GM21360 (cell line): ENCODE results near the gene PSMB9.
"Not testable (repeated sequence)": the region's sequence is repeated elsewhere in the genome, so short reads cannot be mapped to it uniquely, and the experiment has no call there.

ENCODE experiments used
- ATAC-seq: cut with Tn5 transposase; IDR thresholded peaks from one replicate; pipeline ENCODE4 v1.9.1; 2021; ENCODE audit warnings: mild to moderate bottlenecking, moderate library complexity; ENCODE audit not compliant: unreplicated experiment

PSMB9 gene

DNA sequence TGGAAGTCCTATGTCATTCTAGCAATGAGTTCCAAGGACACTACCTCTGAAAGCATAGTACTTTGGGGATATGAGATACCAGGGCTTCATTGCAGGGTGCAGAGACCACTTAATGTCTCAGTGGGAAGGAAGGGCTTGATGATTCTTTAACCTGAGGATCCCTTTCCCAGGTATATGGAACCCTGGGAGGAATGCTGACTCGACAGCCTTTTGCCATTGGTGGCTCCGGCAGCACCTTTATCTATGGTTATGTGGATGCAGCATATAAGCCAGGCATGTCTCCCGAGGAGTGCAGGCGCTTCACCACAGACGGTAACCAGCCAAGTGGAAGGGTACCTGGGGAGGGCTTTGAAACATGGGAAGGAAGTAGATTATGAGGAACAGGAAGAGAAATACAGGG is 4.2 kb downstream of the PSMB9 start:
- no peak for ATAC-seq

DNA sequence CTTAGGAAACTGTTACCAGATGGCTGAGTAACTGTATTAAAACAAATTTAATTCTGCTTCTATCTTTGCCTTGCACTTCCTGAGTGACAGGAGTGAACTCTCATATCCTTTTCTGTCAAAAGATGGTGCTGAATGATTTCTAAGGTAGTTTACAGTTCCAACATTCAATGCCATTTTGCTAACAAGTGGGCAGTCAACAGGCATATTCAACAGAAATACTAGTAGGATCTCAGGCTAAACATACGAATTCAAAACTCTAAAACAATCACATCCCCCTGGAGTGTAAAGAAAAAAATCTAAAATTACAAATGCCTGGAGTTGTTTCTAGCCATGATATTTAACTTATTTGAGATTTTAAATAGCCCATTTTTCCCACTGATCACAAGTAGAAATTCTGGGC is 6.7 kb downstream of the PSMB9 start:
- ATAC-seq, result no peak

DNA sequence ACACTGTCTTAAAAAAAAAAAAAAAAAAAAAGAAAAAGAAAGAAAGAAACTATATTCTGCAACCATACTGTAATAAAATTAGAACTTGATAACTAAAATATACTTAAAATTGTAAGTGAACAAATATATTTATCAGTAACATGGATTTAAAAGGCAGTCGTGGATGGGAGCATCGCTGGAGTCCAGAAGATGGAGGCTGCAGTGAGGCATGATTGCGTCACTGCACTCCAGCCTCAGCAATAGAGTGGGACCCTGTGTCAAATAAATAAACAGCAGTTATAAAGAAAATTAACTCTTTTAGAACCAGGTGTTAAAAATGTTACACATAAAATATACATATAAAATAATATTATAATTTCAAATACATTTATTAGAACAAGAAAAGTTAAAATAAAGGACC is 8.7 kb downstream of the PSMB9 start:
- ATAC-seq, result no peak

- no peak for ATAC-seq
Measured at GRCh38 chr6:32865724-32866443, 11.9 kb downstream of the PSMB9 start.

- no peak for ATAC-seq
Measured at GRCh38 chr6:32867022-32867477, 13.1 kb downstream of the PSMB9 start.

DNA sequence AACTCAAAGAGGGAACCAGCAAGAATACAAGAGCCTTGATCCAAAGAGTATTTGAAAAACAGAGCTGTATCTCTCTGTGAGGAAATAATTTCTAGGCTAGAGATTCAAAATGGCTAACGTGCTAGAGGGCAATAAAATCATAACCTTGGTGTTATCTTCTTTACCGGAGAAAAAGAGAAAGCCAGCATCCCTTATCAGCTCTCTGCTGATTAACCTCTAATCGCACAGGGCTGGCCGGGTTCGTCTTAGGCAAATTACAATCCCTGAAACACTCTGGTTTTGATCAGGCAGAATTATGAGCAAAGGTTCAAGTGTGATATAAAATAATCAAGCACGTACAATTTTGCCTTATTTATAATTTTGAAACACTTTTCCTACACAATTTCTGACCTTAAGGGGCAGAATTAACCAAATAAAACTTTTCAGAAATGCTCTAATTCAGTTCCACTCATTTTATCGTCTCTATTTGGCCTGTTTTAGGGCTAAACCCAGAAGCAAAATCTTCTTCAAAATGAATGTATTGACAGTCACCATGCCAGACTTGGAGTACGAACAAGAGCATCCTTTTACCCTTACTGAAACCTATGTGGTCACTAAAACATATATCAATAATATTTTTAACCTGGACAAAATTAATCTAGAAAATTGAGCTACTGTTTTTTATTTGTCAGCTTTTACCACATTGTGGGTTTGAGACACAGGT is 13.7 kb downstream of the PSMB9 start:
- ATAC-seq, result no peak

- ATAC-seq, result no peak
Measured at GRCh38 chr6:32868257-32868788, 14.3 kb downstream of the PSMB9 start.

- not testable (repeated sequence) for ATAC-seq
Measured at GRCh38 chr6:32873947-32874346, 20.0 kb downstream of the PSMB9 start.

DNA sequence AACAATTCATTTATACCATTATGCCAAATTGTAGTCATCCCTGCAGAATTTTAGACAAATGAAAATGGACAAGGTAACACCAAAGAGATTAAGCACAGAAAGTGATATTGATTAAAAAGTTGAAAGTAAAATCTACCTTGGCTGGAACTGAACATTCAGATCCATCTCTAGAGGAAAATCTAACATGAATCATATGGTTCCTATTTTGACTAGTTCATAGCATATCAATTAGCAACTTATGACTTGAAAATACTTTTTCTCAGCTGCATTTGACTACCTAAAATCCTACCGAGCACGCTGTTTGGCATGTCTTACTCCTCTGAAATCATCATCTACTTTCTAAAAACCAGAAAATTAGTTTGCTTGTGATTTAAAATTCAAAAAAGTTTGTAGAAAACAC is 22.6 kb downstream of the PSMB9 start:
- ATAC-seq, result no peak

- no peak for ATAC-seq
Measured at GRCh38 chr6:32879691-32880090, 25.7 kb downstream of the PSMB9 start.

GRCh38 chr6:32880962-32881361 is 27.0 kb downstream of the PSMB9 start:
- ATAC-seq, result not testable (repeated sequence)

- ATAC-seq, result no peak
Measured at GRCh38 chr6:32882879-32883250, 28.9 kb downstream of the PSMB9 start.

DNA sequence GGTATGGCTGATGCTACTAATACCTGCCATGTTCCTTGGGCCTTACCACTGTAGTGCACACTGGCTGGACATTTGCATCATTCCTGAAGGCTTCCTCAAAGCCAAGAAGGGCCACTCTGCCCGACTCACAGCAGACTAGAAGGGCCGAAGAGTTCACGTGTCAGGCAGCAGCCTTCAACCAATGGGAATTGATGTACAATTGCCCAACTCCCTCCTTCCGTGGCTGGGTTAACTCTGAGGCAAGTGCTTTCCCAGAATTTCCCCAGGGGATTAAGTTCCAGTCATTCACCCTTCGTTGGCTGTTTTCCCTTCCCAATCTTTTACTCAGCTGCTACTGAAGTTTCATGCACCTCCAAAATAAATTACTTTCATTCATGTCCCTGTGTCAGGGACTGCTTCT is 29.8 kb downstream of the PSMB9 start:
- ATAC-seq, result no peak

- ATAC-seq, result no peak
Measured at GRCh38 chr6:32885698-32886286, 31.8 kb downstream of the PSMB9 start.

GRCh38 chr6:32886681-32887383 is 32.8 kb downstream of the PSMB9 start:
- no peak for ATAC-seq

DNA sequence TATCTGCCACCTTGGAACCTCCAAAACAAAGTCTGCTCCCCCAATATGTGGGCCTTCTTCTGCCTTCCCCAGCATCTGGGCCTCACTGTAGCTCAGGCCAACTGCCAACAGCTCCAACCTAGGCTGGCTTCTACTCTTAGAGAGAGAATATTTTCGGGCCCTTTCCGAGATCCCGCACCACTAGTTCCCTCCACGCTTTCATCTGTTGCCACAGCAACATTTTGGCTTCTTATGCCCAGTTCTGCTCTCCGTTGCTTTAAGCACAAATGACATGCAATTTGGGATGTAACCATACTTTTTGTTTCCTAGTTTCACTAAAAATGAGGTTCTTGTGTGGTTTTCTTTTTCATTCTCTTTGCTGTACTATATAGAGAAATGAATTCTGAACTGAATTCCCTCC is 33.6 kb downstream of the PSMB9 start:
- no peak for ATAC-seq

GRCh38 chr6:32888576-32888975 is 34.6 kb downstream of the PSMB9 start:
- ATAC-seq, result no peak

DNA sequence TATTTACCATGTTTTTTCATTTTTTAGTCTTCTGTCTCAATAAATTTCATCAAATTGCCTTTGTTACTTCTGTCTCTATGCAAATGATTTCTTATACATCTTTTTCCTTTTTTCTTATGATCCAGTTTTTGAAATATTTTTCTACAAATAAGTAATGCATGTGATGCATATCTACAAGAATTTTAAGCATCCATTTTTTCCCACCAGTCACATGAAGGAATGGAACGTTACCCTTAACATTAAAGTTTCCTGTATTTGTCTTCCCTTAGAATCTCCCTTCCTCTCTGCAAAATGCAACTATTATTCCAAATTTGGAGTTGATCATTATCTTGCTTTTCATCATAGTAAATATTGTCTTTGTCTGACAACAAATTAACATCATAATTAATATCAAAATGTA is 35.5 kb downstream of the PSMB9 start:
- ATAC-seq, result no peak

- ATAC-seq, result no peak
Measured at GRCh38 chr6:32890831-32891230, 36.8 kb downstream of the PSMB9 start.

- peak; percentile 76 for ATAC-seq
Measured at GRCh38 chr6:32894085-32895005, 40.4 kb downstream of the PSMB9 start.
